MM.1S (cell line): ENCODE results near the gene CEMP1.

Experiments
- DNase-seq: peaks from one replicate; pipeline ENCODE4 v3.0.0-alpha.2; 2015
- H2AFZ ChIP-seq: fragments of 300-600 bp; sonication (generic); 2 replicates; pipeline ENCODE4 v1.6.0; 2016; ENCODE audit warnings: antibody characterized with exemption, low read length
- H3F3A ChIP-seq: fragments of 300-600 bp; sonication (generic); 2 replicates; pipeline ENCODE4 v1.6.1; 2016; ENCODE audit warnings: mild to moderate bottlenecking, antibody characterized with exemption, low read length, moderate library complexity, mixed read lengths; ENCODE audit not compliant: insufficient read depth
- H3K27ac ChIP-seq: fragments of 300-600 bp; sonication (generic); 2 replicates; pipeline ENCODE4 v1.5.1; 2016; ENCODE audit warnings: mild to moderate bottlenecking, low read length
- H3K27me3 ChIP-seq: fragments of 300-600 bp; sonication (generic); replicated peaks from 2 replicates; pipeline ENCODE4 v1.6.0; 2016; ENCODE audit warnings: low read length; ENCODE audit not compliant: insufficient read depth
- H3K36me3 ChIP-seq: fragments of 300-600 bp; sonication (generic); replicated peaks from 2 replicates; pipeline ENCODE4 v1.6.1; 2016; ENCODE audit warnings: mild to moderate bottlenecking, low read length, mixed read lengths; ENCODE audit not compliant: insufficient read depth
- H3K4me1 ChIP-seq: fragments of 300-600 bp; sonication (generic); 2 replicates; pipeline ENCODE4 v1.6.1; 2016; ENCODE audit warnings: low read length, mixed read lengths
- H3K4me2 ChIP-seq: fragments of 300-600 bp; sonication (generic); 2 replicates; pipeline ENCODE4 v1.6.0; 2016; ENCODE audit warnings: low read depth, low read length
- H3K4me3 ChIP-seq: fragments of 300-600 bp; sonication (generic); 2 replicates; pipeline ENCODE4 v1.5.1; 2016; ENCODE audit warnings: low read length, mixed read lengths
- H3K79me2 ChIP-seq: fragments of 300-600 bp; sonication (generic); 2 replicates; pipeline ENCODE4 v1.6.1; 2016; ENCODE audit warnings: mixed run types, low read length, mixed read lengths
- H3K9ac ChIP-seq: fragments of 300-600 bp; sonication (generic); 2 replicates; pipeline ENCODE4 v1.6.1; 2016; ENCODE audit warnings: low read length, mixed read lengths
- H3K9me2 ChIP-seq: fragments of 300-600 bp; sonication (generic); replicated peaks from 2 replicates; pipeline ENCODE4 v1.6.1; 2016; ENCODE audit warnings: mild to moderate bottlenecking, low read length, mixed read lengths; ENCODE audit not compliant: insufficient read depth
- H3K9me3 ChIP-seq: fragments of 300-600 bp; sonication (generic); replicated peaks from 2 replicates; pipeline ENCODE4 v1.6.1; 2016; ENCODE audit warnings: mild to moderate bottlenecking, low read length, mixed read lengths; ENCODE audit not compliant: insufficient read depth
- H4K20me1 ChIP-seq: fragments of 300-600 bp; sonication (generic); 2 replicates; pipeline ENCODE4 v1.6.1; 2016; ENCODE audit warnings: mild to moderate bottlenecking, low read length, moderate library complexity, mixed read lengths; ENCODE audit not compliant: insufficient read depth
- CTCF ChIP-seq: fragments of 300-600 bp; sonication (generic); IDR thresholded peaks from 2 replicates; pipeline ENCODE4 v1.5.1; 2016; ENCODE audit warnings: antibody characterized with exemption, low read length, mixed read lengths
- EZH2 ChIP-seq: fragments of 300-600 bp; sonication (generic); optimal IDR thresholded peaks from 2 replicates; pipeline ENCODE3; 2017; ENCODE audit warnings: low read depth, mild to moderate bottlenecking, antibody characterized with exemption, low read length, mixed read lengths
- EZH2phosphoT487 ChIP-seq: fragments of 300-600 bp; sonication (generic); IDR thresholded peaks from 2 replicates; pipeline ENCODE4 v1.6.1; 2018; ENCODE audit warnings: antibody characterized with exemption, low read length

The CEMP1 gene

GRCh38 chr16:2484898-2485508 lies 46.2 kb downstream of the CEMP1 start:
- Histone ChIP-seq H3K36me3 (no peaks in the 10 kb centered on the region), H3K79me2 (0 out of 2 replicates have a peak, but pooled peaks cover 8% of the 10 kb centered on the region), H2AFZ (no peak overlapping the region), H3K4me1 (no peaks in the 10 kb centered on the region), H3K9me2 (no peaks in the 10 kb centered on the region), H4K20me1 (no peaks in the 10 kb centered on the region), H3K27me3 (no peaks in the 10 kb centered on the region), H3K27ac (no peak overlapping the region), H3F3A (no peaks in the 10 kb centered on the region), H3K9me3 (no peaks in the 10 kb centered on the region), H3K9ac (no peak overlapping the region), H3K4me3 (no peak overlapping the region), H3K4me2 (no peak overlapping the region)
- TF ChIP-seq EZH2 = no peak
- TF ChIP-seq CTCF = no peak
- no peak for TF ChIP-seq EZH2phosphoT487
- no peak for DNase-seq

- H3K4me3 ChIP-seq = no peak overlapping the region
- H3K27ac ChIP-seq = no peak overlapping the region
Measured at GRCh38 chr16:2483939-2484897, 47.0 kb downstream of the CEMP1 start.

More at GRCh38 chr16:2483939-2484897, 47.0 kb downstream of the CEMP1 start:
- no peaks in the 10 kb centered on the region for H3K9me2 ChIP-seq
- H3K9ac ChIP-seq = no peak overlapping the region
- no peaks in the 10 kb centered on the region for H3K9me3 ChIP-seq
- 0 out of 2 replicates have a peak, but pooled peaks cover 8% of the 10 kb centered on the region for H3K79me2 ChIP-seq
- no peak for DNase-seq
- no peak overlapping the region for H2AFZ ChIP-seq
- H3F3A ChIP-seq = no peaks in the 10 kb centered on the region
- TF ChIP-seq EZH2phosphoT487 = no peak
- no peak for TF ChIP-seq CTCF
- no peak for TF ChIP-seq EZH2
- no peaks in the 10 kb centered on the region for H4K20me1 ChIP-seq
- H3K36me3 ChIP-seq = no peaks in the 10 kb centered on the region
- no peak overlapping the region for H3K4me2 ChIP-seq
- no peaks in the 10 kb centered on the region for H3K27me3 ChIP-seq
- no peaks in the 10 kb centered on the region for H3K4me1 ChIP-seq
